Pancreas (tissue), 10 donors: ENCODE measurements around the gene PEX7. TPM values are rescaled to one million over a fixed set of nuclear protein-coding genes. Genes with fewer than 3 reads are reported as not detected.
"Not testable (repeated sequence)": the region's sequence is repeated elsewhere in the genome, so short reads cannot be mapped to it uniquely, and the experiment has no call there.

Experiments used
- ATAC-seq, 4 donors: fragments of 200-7000 bp; cut with Tn5 transposase; one replicate each; pipeline versions ENCODE4 v1.8.0 to v1.9.1; 2020; ENCODE audit warnings: mild to moderate bottlenecking in 4 of 4, moderate library complexity in 4 of 4
- DNase-seq, 6 donors: peaks; one replicate each; pipeline ENCODE4 v3.0.0-alpha.2; 2020
- FAIRE-seq: peaks from 2 replicates; lab custom pipeline; 2012; peaks lifted over from hg19 to GRCh38; lab: Jason Lieb, UNC
- H3K27ac ChIP-seq, 4 donors: fragments of 200-600 bp; sonication (generic); 1 replicate in 3 of 4; 2 replicates in 1 of 4; pipeline versions ENCODE4 v1.5.0 to v1.8.0; 2020
- H3K27me3 ChIP-seq, 4 donors: fragments of 200-600 bp; one replicate each; pipeline ENCODE4 v1.8.0; 2021
- H3K36me3 ChIP-seq, 3 donors: fragments of 200-600 bp; sonication (generic) in 1 of 3; one replicate each; pipeline versions ENCODE4 v1.5.0 to v1.8.0; 2020 to 2021
- H3K4me1 ChIP-seq, 3 donors: fragments of 200-600 bp; one replicate each; pipeline ENCODE4 v1.8.0; 2021
- H3K4me3 ChIP-seq, 4 donors: fragments of 200-600 bp; sonication (generic) in 2 of 4; one replicate each; pipeline versions ENCODE4 v1.5.0 to v1.8.0; 2020 to 2021
- H3K9me3 ChIP-seq, 4 donors: fragments of 200-600 bp; one replicate each; pipeline ENCODE4 v1.8.0; 2021
- WGBS, 2 donors: extraction: QIAGEN DNeasy Blood & Tissue Kit; methylation state at CpG; one replicate each; pipeline ENCODE4 v1.1.7; 2013; 5-methylcytosine and 5-hydroxymethylcytosine counted together
- intact Hi-C, 3 donors: fragments of 100-400 bp; cut with DNase I; formaldehyde crosslinking; loops; one replicate each; pipeline versions ENCODE4 v1.11.1 to v1.14.2; 2022
- polyA plus RNA-seq, 2 donors: library from polyadenylated mRNA; stranded (reverse); fragments of 200-250 nt; gene quantifications; one replicate each; pipeline ENCODE4 v1.2.3, GENCODE V29; 2013
- total RNA-seq, 6 donors: library from RNA; stranded (reverse); fragmentation: NEBNext Ultra II Directional in 4 of 6; extraction: Animal tissue kit (Norgen Biotek cat#: 25700) in 4 of 6; gene quantifications; one replicate each; pipeline versions ENCODE4 v1.2.1 to v1.2.4, GENCODE V29; 2021 to 2023
- TF ChIP-seq, protein P1 (sequence below), 4 donors: fragments of 200-600 bp; sonication (generic) in 3 of 4; IDR thresholded peaks; one replicate each; pipeline versions ENCODE4 v1.5.0 to v1.8.0; 2021; ENCODE audit warnings: antibody characterized with exemption in 4 of 4
- donor health status: healthy with polysubstance abuse.
- donor health status: DM: no; HTN: no; CAD: no; lungs with moderate emphysema.
- donor health status: DM: no; HTN: no; CAD: no.
- donor health status: control.
- donor health status: control.
- donor health status: Bipolar disorder and iron deficiency.
- donor health status: DM: yes; HTN: yes; CAD: no.
- donor health status: DM: no; HTN: no; CAD: no.
- donor health status: DM: no; HTN: no; CAD: no.
- donor health status: DM: yes; HTN: yes; CAD: no.

The PEX7 gene
- total and polyA plus RNA-seq, 8 donors = 3.9 to 9.3 (median 6.8) TPM

DNA sequence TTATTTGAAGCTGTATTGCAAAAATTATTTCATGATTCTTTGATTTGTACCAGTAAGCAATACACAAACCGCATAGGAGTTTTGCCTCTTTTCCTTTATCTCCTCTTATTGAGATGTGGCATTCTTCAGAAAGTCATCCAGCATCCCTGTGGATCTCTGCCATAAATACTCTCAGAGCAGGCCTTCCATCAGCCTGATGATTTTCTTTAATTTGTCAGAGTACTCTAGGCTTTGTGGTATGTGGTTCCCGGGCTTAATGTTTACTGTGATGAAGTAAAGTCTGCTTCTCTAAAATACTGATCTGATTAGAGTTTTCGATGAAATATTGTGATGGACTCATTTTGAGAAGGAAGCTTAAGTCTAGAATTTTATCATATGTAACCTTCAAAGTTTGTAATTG is 68.6 kb downstream of the PEX7 start:
- FAIRE-seq (no peak), DNase-seq (no peak), ATAC-seq (no peak)
- Histone ChIP-seq H3K9me3 (no peaks in the 10 kb centered on the region), H3K4me3 (no peak overlapping the region), H3K27me3 (no peaks in the 10 kb centered on the region), H3K4me1 (peaks cover 7 to 23% (median 20%) of the 10 kb centered on the region in 3 donors), H3K36me3 (no peaks in the 10 kb centered on the region), H3K27ac (no peak overlapping the region)
- intact Hi-C loops = no loop called here
- TF ChIP-seq, protein P1, sequence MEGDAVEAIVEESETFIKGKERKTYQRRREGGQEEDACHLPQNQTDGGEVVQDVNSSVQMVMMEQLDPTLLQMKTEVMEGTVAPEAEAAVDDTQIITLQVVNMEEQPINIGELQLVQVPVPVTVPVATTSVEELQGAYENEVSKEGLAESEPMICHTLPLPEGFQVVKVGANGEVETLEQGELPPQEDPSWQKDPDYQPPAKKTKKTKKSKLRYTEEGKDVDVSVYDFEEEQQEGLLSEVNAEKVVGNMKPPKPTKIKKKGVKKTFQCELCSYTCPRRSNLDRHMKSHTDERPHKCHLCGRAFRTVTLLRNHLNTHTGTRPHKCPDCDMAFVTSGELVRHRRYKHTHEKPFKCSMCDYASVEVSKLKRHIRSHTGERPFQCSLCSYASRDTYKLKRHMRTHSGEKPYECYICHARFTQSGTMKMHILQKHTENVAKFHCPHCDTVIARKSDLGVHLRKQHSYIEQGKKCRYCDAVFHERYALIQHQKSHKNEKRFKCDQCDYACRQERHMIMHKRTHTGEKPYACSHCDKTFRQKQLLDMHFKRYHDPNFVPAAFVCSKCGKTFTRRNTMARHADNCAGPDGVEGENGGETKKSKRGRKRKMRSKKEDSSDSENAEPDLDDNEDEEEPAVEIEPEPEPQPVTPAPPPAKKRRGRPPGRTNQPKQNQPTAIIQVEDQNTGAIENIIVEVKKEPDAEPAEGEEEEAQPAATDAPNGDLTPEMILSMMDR (IDR thresholded peaks at IDR 0.05) = no peak
- 59 to 69% methylated on average over 3 of the region's 3 CpGs for WGBS, 2 donors

DNA sequence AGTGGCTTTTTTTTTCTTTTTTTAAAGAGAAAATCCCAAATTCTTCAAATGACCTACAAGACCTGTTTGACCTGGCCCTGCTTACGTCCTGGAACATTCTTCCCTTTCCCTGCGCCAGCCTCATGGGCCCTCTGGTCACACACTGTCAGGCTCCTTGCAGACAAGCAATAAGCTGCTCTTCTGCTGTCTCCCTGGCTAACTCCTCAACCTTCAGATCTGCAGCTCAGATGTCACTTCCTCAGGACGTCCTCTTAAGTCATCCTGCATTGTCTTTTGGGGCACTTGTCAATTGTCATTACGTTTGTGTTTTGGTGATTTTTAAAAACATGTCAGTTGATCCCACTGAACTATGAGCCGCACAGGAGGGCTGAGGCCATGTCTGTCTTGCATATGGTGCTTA is 70.8 kb downstream of the PEX7 start:
- no peak for DNase-seq
- Histone ChIP-seq H3K36me3 (peaks cover 0 to 2% (median 0%) of the 10 kb centered on the region in 3 donors), H3K27me3 (no peaks in the 10 kb centered on the region), H3K27ac (no peak overlapping the region), H3K4me1 (peaks cover 5 to 17% (median 16%) of the 10 kb centered on the region in 3 donors), H3K9me3 (no peaks in the 10 kb centered on the region), H3K4me3 (no peak overlapping the region)
- ATAC-seq = no peak
- 85 to 86% methylated on average over 5 of the region's 5 CpGs for WGBS, 2 donors
- FAIRE-seq = no peak
- TF ChIP-seq, protein P1 (IDR thresholded peaks at IDR 0.05) = no peak
- intact Hi-C loops = no loop called here

DNA sequence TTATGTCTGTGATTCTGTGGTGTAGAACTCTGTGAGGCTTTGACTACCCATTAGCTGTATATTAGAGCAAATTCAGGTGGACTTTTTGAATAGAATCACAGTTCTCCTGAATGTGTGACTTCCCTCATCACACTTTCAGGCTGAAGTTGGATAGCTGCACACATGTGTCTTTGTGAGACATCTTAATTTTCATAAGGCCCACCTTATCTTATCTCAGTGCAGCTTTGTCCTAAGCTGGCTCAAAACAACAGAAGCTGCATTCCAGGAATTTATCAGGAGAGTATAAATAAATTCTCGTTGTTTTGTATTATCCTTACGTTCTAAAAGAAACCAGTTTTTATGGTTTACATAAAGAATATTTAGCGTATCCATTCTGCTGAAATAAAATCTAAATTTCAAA is 73.5 kb downstream of the PEX7 start:
- WGBS, 2 donors = 46 to 51% methylated on average over 3 of the region's 3 CpGs
- intact Hi-C loops = no loop called here
- FAIRE-seq = no peak

DNA sequence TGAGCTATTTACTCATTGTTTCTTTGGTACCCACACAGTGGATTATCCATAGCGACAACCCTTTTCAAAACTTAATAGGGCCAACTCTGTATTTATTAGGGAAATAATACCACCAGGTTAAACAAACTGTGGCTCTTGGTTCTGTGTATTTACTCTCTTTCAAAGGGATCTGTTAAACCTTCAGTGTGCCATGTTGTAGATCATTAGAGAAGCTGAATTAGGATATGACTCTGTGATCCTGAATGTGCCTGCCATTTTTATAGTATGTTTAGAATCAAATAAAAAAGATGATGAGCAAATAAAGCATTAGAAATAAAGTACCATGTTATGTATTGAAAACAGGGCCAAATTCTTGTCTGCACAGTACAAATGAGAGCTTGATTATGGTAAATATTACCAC is 74.7 kb downstream of the PEX7 start:
- intact Hi-C loops = no loop called here
- Histone ChIP-seq H3K4me1 (no peaks in the 10 kb centered on the region), H3K4me3 (no peak overlapping the region), H3K27me3 (no peaks in the 10 kb centered on the region), H3K36me3 (peaks cover 0 to 7% (median 0%) of the 10 kb centered on the region in 3 donors), H3K27ac (no peak overlapping the region), H3K9me3 (no peaks in the 10 kb centered on the region)
- WGBS, 2 donors = 33 to 96% methylated on average over 1 of the region's 1 CpG
- FAIRE-seq = no peak
- TF ChIP-seq, protein P1 (IDR thresholded peaks at IDR 0.05) = no peak
- ATAC-seq = no peak
- DNase-seq = no peak

More for the DNA sequence above, 73.5 kb downstream of the PEX7 start:
- ATAC-seq = no peak
- peaks cover 0 to 7% (median 0%) of the 10 kb centered on the region in 3 donors for H3K36me3 ChIP-seq
- no peaks in the 10 kb centered on the region for H3K4me1 ChIP-seq
- H3K27me3 ChIP-seq = no peaks in the 10 kb centered on the region
- H3K9me3 ChIP-seq = no peaks in the 10 kb centered on the region
- DNase-seq = no peak
- no peak overlapping the region for H3K27ac ChIP-seq
- TF ChIP-seq, protein P1 (IDR thresholded peaks at IDR 0.05) = no peak
- H3K4me3 ChIP-seq = no peak overlapping the region

DNA sequence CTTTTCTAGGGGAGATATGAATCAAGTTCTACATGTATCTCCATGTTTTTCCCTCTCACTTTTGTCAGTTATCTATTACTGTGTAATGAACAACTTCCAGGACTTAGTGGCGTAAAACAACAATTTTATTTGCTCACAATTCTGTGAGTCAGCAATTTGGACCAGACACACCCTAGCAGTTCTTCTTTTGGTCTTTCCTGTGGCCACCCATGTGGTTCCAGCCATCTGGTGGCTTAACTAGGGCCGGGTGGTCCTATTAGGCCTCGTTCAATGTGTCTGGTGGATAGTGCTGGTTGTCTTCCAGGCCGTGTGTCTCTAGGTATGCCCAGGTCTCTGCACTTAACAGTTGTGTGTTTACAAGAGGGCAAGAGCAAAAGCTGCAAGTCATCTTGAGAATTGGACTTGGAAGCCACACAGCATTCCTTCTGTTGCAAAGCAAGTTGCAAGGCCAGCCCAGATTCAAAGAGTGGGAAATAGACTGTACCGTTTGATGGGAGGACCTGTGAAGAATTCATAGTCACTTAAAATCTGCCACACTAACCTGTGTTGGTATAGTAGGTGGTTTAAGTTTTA is 78.9 kb downstream of the PEX7 start:
- Histone ChIP-seq H3K9me3 (no peaks in the 10 kb centered on the region), H3K36me3 (peaks cover 0 to 10% (median 0%) of the 10 kb centered on the region in 3 donors), H3K27ac (no peak overlapping the region), H3K4me3 (no peak overlapping the region), H3K27me3 (no peaks in the 10 kb centered on the region), H3K4me1 (no peaks in the 10 kb centered on the region)
- intact Hi-C loops = no loop called here
- TF ChIP-seq, protein P1 (IDR thresholded peaks at IDR 0.05) = no peak
- WGBS, 2 donors = 91 to 92% methylated on average over 5 of the region's 5 CpGs
- ATAC-seq = no peak
- DNase-seq = no peak
- no peak for FAIRE-seq

DNA sequence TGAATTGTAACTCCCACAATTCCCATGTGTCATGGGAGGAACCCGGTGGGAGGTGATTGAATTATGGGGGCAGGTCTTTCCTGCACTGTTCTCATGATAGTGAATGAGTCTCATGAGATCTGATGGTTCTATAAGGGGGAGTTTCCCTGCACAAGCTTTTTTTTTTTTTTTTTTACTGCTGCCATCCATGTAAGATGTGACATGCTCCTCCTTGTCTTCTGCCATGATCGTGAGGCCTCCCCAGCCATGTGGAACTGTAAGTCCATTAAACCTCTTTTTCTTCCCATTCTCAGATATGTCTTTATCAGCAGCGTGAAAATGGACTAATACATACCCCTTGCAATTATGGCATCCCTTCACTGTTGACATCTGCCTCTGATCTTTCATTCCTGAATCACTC is 82.1 kb downstream of the PEX7 start:
- H3K36me3 ChIP-seq, FAIRE-seq, H3K27me3 ChIP-seq, H3K4me3 ChIP-seq, ATAC-seq, DNase-seq, intact Hi-C loops, H3K4me1 ChIP-seq, H3K27ac ChIP-seq, H3K9me3 ChIP-seq: not testable (repeated sequence)
- WGBS, 2 donors = 98% methylated on average over 3 of the region's 3 CpGs
